H9 (cell line): ENCODE results near the gene GLT6D1. TPM values are rescaled to one million over a fixed set of nuclear protein-coding genes. Genes with fewer than 3 reads are reported as not detected.

Source experiments
- DNase-seq: peaks from one replicate; pipeline ENCODE4 v3.0.0-alpha.2; 2017
- H2AFZ ChIP-seq: one replicate; pipeline ENCODE4 v1.6.1; 2013; ENCODE audit warnings: mild to moderate bottlenecking, low read length, control low read depth, moderate library complexity
- H2AK5ac ChIP-seq: 2 replicates; pipeline ENCODE4 v1.6.1; 2013; ENCODE audit warnings: low read length, control low read depth, mixed read lengths; ENCODE audit not compliant: insufficient read length
- H2BK120ac ChIP-seq: one replicate; pipeline ENCODE4 v1.6.1; 2013; ENCODE audit warnings: low read depth, mild to moderate bottlenecking, low read length, control low read depth, inconsistent platforms; ENCODE audit not compliant: poor library complexity, severe bottlenecking
- H2BK12ac ChIP-seq: 2 replicates; pipeline ENCODE4 v1.6.1; 2013; ENCODE audit warnings: low read length, control low read depth, mixed read lengths, low read depth; ENCODE audit not compliant: insufficient read length
- H2BK15ac ChIP-seq: 2 replicates; pipeline ENCODE4 v1.6.1; 2013; ENCODE audit warnings: low read depth, low read length, control low read depth
- H2BK20ac ChIP-seq: one replicate; pipeline ENCODE4 v1.6.1; 2013; ENCODE audit warnings: low read depth, mild to moderate bottlenecking, low read length, control low read depth, inconsistent platforms; ENCODE audit not compliant: poor library complexity, severe bottlenecking
- H2BK5ac ChIP-seq: 2 replicates; pipeline ENCODE4 v1.6.1; 2013; ENCODE audit warnings: low read length, control low read depth, mixed read lengths; ENCODE audit not compliant: insufficient read length
- H3K14ac ChIP-seq: 2 replicates; pipeline ENCODE4 v1.6.1; 2013; ENCODE audit warnings: low read length, control low read depth; ENCODE audit not compliant: insufficient read depth
- H3K18ac ChIP-seq: 2 replicates; pipeline ENCODE4 v1.6.1; 2013; ENCODE audit warnings: low read depth, mild to moderate bottlenecking, mixed read lengths, low read length, control low read depth; ENCODE audit not compliant: insufficient read length
- H3K23ac ChIP-seq: 2 replicates; pipeline ENCODE4 v1.6.1; 2013; ENCODE audit warnings: low read length, control low read depth, mixed read lengths, low read depth; ENCODE audit not compliant: insufficient read length
- H3K23me2 ChIP-seq: 2 replicates; pipeline ENCODE4 v1.6.1; 2013; ENCODE audit warnings: low read depth, mild to moderate bottlenecking, mixed read lengths, low read length, control low read depth; ENCODE audit not compliant: insufficient read length, poor library complexity, severe bottlenecking
- H3K27ac ChIP-seq: 2 replicates; pipeline ENCODE4 v1.5.1; 2013; ENCODE audit warnings: low read length, control low read depth, mixed read lengths, low read depth; ENCODE audit not compliant: insufficient read length
- H3K27me3 ChIP-seq: 2 replicates; pipeline ENCODE4 v1.6.1; 2013; ENCODE audit warnings: low read length, control low read depth, inconsistent platforms; ENCODE audit not compliant: insufficient read depth
- H3K4ac ChIP-seq: 2 replicates; pipeline ENCODE4 v1.6.1; 2013; ENCODE audit warnings: low read depth, mild to moderate bottlenecking, control low read depth, inconsistent platforms, low read length, moderate library complexity
- H3K4me1 ChIP-seq: 2 replicates; pipeline ENCODE4 v1.6.1; 2013; ENCODE audit warnings: low read length, control low read depth, inconsistent platforms; ENCODE audit not compliant: insufficient read depth
- H3K4me2 ChIP-seq: 2 replicates; pipeline ENCODE4 v1.6.1; 2013; ENCODE audit warnings: low read length, control low read depth, mixed read lengths; ENCODE audit not compliant: insufficient read length, insufficient read depth
- H3K56ac ChIP-seq: 2 replicates; pipeline ENCODE4 v1.6.1; 2013; ENCODE audit warnings: low read depth, mild to moderate bottlenecking, mixed read lengths, low read length, control low read depth; ENCODE audit not compliant: insufficient read length
- H3K79me1 ChIP-seq: 2 replicates; pipeline ENCODE4 v1.6.1; 2013; ENCODE audit warnings: low read depth, mild to moderate bottlenecking, moderate library complexity, low read length, control low read depth, inconsistent platforms; ENCODE audit not compliant: insufficient read depth, poor library complexity, severe bottlenecking
- H3K79me2 ChIP-seq: 2 replicates; pipeline ENCODE4 v1.6.1; 2013; ENCODE audit warnings: low read length, control low read depth, inconsistent platforms; ENCODE audit not compliant: insufficient read depth
- H3K9ac ChIP-seq: 2 replicates; pipeline ENCODE4 v1.6.1; 2013; ENCODE audit warnings: low read length, control low read depth, mixed read lengths; ENCODE audit not compliant: insufficient read length; ENCODE audit errors: extremely low read depth
- H3K9me3 ChIP-seq: one replicate; pipeline ENCODE4 v1.6.1; 2013; ENCODE audit warnings: low read depth, low read length, inconsistent platforms; ENCODE audit not compliant: control insufficient read depth
- H3T11ph ChIP-seq: one replicate; pipeline ENCODE4 v1.6.1; 2013; ENCODE audit warnings: mild to moderate bottlenecking, low read length, control low read depth, inconsistent platforms
- H4K20me1 ChIP-seq: one replicate; pipeline ENCODE4 v1.6.1; 2013; ENCODE audit not compliant: control insufficient read depth, insufficient read length, insufficient read depth
- H4K5ac ChIP-seq: 2 replicates; pipeline ENCODE4 v1.6.1; 2013; ENCODE audit warnings: low read depth, mild to moderate bottlenecking, mixed read lengths, low read length, control low read depth; ENCODE audit not compliant: insufficient read length
- H4K8ac ChIP-seq: replicated peaks from 2 replicates; pipeline ENCODE4 v1.6.1; 2013; ENCODE audit warnings: low read length, control low read depth, mixed read lengths, low read depth; ENCODE audit not compliant: insufficient read length
- H4K91ac ChIP-seq: 2 replicates; pipeline ENCODE4 v1.6.1; 2013; ENCODE audit warnings: low read depth, mild to moderate bottlenecking, moderate library complexity, mixed read lengths, low read length, control low read depth; ENCODE audit not compliant: insufficient read length
- H3K27ac Mint-ChIP-seq, 3 experiments: 2 replicates in 2 of 3; 3 replicates in 1 of 3; pipeline ENCODE4 v1.8.0; 2020 to 2021; ENCODE audit warnings: mixed read lengths in 3 of 3, mild to moderate bottlenecking in 1 of 3, moderate library complexity in 1 of 3
- H3K27me3 Mint-ChIP-seq: 2 replicates; pipeline ENCODE4 v1.8.0; 2021; ENCODE audit warnings: low read depth, mild to moderate bottlenecking, moderate library complexity, mixed read lengths
- H3K36me3 Mint-ChIP-seq, 3 experiments: 2 replicates in 2 of 3; 3 replicates in 1 of 3; pipeline ENCODE4 v1.8.0; 2020 to 2021; ENCODE audit warnings: low read depth in 3 of 3, mixed read lengths in 3 of 3; ENCODE audit not compliant: insufficient read depth in 1 of 3
- H3K4me1 Mint-ChIP-seq, 2 experiments: 2 replicates each; pipeline ENCODE4 v1.8.0; 2020; ENCODE audit warnings: mixed read lengths in 2 of 2
- H3K4me3 Mint-ChIP-seq, 2 experiments: 2 replicates in 1 of 2; 3 replicates in 1 of 2; pipeline ENCODE4 v1.8.0; 2020 to 2021; ENCODE audit warnings: mild to moderate bottlenecking in 2 of 2, mixed read lengths in 2 of 2, moderate library complexity in 1 of 2
- H3K9me3 Mint-ChIP-seq, 2 experiments: 2 replicates in 1 of 2; 3 replicates in 1 of 2; pipeline ENCODE4 v1.8.0; 2020; ENCODE audit warnings: mild to moderate bottlenecking in 2 of 2, mixed read lengths in 2 of 2, moderate library complexity in 1 of 2
- WGBS: extraction: QIAGEN DNeasy Blood & Tissue Kit; methylation state at CpG from one replicate; pipeline ENCODE4 v1.1.7; 2013; ENCODE audit warnings: missing lambda C conversion rate, low lambda C conversion rate, mixed read lengths; ENCODE audit not compliant: insufficient read length; ENCODE audit errors: extremely low coverage; 5-methylcytosine and 5-hydroxymethylcytosine counted together
- total RNA-seq: library from RNA; stranded (reverse); gene quantifications from 2 replicates; pipeline ENCODE4 v1.2.1, GENCODE V29; 2021
- TF ChIP-seq, protein P1 (sequence below): fragments of 200-600 bp; sonication (generic); conservative IDR thresholded peaks from 3 replicates; pipeline ENCODE4 v1.8.0; 2021; ENCODE audit warnings: antibody characterized with exemption, mild to moderate bottlenecking

The GLT6D1 gene
- total RNA-seq, 1 experiment from 2014 or later, result not detected

DNA sequence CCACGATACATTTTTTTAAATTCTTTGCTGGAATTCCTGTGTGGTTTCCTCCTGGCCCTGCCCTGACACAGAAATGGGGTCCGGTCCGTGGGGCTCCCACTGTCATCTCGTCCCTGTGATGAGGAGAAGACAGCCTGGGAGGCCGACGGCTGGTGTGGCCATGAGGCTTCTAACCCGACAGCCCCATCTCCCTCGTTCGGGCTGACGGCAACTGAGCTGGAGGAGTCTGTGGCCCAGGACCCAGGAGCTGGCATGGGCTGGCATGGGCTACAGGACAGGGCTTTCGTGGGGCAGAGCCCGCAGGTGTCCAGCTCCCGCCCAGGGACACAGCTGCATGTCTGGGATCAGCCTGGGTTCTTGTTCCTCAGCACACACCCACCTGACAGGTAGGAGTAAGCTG lies 37.6 kb upstream of the GLT6D1 start:
- H4K91ac ChIP-seq, result no peak overlapping the region
- H3K56ac ChIP-seq, result no peak overlapping the region
- no peak overlapping the region for H3K4me2 ChIP-seq
- H3K4ac ChIP-seq, result no peak overlapping the region
- H3K79me2 ChIP-seq, result no peaks in the 10 kb centered on the region
- H3K27ac ChIP-seq, result no peak overlapping the region
- no peak overlapping the region for H2BK120ac ChIP-seq
- no peak overlapping the region for H3T11ph ChIP-seq
- H3K14ac ChIP-seq, result no peak overlapping the region
- no peak overlapping the region for H2BK20ac ChIP-seq
- H3K36me3 Mint-ChIP-seq, result no peaks in the 10 kb centered on the region; a peak in 1 of 7 replicates
- no peak overlapping the region for H2BK15ac ChIP-seq
- peaks cover 2 to 3% of the 10 kb centered on the region in 2 experiments; a peak in 4 of 5 replicates for H3K9me3 Mint-ChIP-seq
- H3K4me1 ChIP-seq, result no peaks in the 10 kb centered on the region
- no peaks in the 10 kb centered on the region for H3K9me3 ChIP-seq
- H3K4me1 Mint-ChIP-seq, result peaks cover 9 to 23% of the 10 kb centered on the region in 2 experiments
- no peak overlapping the region for H3K4me3 Mint-ChIP-seq
- H4K20me1 ChIP-seq, result no peaks in the 10 kb centered on the region
- no peak overlapping the region for H4K8ac ChIP-seq
- no peak overlapping the region for H3K23ac ChIP-seq
- H3K27me3 ChIP-seq, result no peaks in the 10 kb centered on the region
- H3K23me2 ChIP-seq, result no peaks in the 10 kb centered on the region
- H3K18ac ChIP-seq, result no peak overlapping the region
- H2AFZ ChIP-seq, result no peak overlapping the region
- TF ChIP-seq, protein P1, sequence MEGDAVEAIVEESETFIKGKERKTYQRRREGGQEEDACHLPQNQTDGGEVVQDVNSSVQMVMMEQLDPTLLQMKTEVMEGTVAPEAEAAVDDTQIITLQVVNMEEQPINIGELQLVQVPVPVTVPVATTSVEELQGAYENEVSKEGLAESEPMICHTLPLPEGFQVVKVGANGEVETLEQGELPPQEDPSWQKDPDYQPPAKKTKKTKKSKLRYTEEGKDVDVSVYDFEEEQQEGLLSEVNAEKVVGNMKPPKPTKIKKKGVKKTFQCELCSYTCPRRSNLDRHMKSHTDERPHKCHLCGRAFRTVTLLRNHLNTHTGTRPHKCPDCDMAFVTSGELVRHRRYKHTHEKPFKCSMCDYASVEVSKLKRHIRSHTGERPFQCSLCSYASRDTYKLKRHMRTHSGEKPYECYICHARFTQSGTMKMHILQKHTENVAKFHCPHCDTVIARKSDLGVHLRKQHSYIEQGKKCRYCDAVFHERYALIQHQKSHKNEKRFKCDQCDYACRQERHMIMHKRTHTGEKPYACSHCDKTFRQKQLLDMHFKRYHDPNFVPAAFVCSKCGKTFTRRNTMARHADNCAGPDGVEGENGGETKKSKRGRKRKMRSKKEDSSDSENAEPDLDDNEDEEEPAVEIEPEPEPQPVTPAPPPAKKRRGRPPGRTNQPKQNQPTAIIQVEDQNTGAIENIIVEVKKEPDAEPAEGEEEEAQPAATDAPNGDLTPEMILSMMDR, result no peak
- no peak for DNase-seq
- H3K79me1 ChIP-seq, result no peaks in the 10 kb centered on the region
- no peak overlapping the region for H3K27ac Mint-ChIP-seq
- no peak overlapping the region for H2AK5ac ChIP-seq
- H4K5ac ChIP-seq, result no peak overlapping the region
- no peak overlapping the region for H2BK5ac ChIP-seq
- H3K9ac ChIP-seq, result no peak overlapping the region
- no peak overlapping the region for H2BK12ac ChIP-seq
- no CpG with 5 or more reads among the region's 13 CpGs for WGBS
- H3K27me3 Mint-ChIP-seq, result no peaks in the 10 kb centered on the region
